ENCODE results near the gene TEX2. TPM values are rescaled to one million over a fixed set of nuclear protein-coding genes. Genes with fewer than 3 reads are reported as not detected.

TEX2 gene
- total and polyA plus RNA-seq, 9 of the 15 experiments (the other 6 are each of a cell fraction or from before 2014, with no cell fraction given) = 4.1 to 27.6 (median 19.3) TPM

DNA sequence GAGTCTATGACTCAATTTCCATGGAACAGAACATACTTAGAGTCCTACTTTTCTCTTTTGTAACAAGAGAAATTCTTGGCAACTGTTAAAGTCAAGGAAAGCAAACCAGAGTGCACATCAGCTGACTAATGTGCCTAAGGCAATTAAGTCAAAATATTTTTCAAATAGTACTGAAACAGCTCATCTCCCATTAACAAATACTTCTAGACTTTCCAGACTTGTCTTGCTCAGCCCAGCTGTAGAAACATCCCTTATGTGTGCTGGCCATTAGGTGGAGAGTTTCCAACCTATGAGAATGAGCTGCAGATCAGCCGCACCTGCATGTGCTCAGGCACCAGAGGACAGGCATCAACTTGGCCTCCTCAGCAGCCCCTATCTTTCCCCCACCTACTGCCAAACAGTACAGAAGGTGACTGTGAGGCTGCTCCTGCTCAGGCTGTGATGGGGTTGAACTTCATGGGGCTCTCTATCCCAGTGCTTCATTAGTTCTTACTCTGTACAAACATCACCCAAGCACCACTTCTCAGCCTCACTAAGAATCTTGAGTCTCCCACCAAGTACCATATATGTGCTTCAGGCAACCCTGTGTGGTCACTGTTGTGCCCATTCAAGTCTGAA lies 32.2 kb downstream of the TEX2 start:
- Histone ChIP-seq H3K27me3 (ENCODE audit: control insufficient read depth in 2 of 2, insufficient read depth in 2 of 2, low read length in 2 of 2) (no peaks in the 10 kb centered on the region), H3K27ac (ENCODE audit: extremely low read depth, low read depth, low read length) (0 out of 3 replicates have a peak overlapping the region, but pooled peaks have one; percentile 27), H3K9ac (ENCODE audit: insufficient read depth in 1 of 2, low read depth in 2 of 2, low read length in 2 of 2) (peak overlapping the region in 1 of 2 experiments; percentile 32; a peak in 1 of 4 replicates), H3K36me3 (ENCODE audit: control insufficient read depth, insufficient read depth, low read length) (peaks cover 7% of the 10 kb centered on the region; the same call in 2 of the 3 replicates), H3K4me1 (replicated peaks in 1 of 2; ENCODE audit: control insufficient read depth in 2 of 2, insufficient read depth in 2 of 2, low read length in 2 of 2) (peaks cover 11 to 33% of the 10 kb centered on the region in 2 experiments; a peak in 4 of 5 replicates), H3K9me3 (replicated peaks; ENCODE audit: control insufficient read depth, insufficient read depth, low read depth, low read length) (no peaks in the 10 kb centered on the region), H4K20me1 (replicated peaks; ENCODE audit: control insufficient read depth, insufficient read depth, low read length) (peaks cover 17% of the 10 kb centered on the region), H3K4me3 (no peak overlapping the region), H3K79me2 (ENCODE audit: control insufficient read depth, insufficient read depth, low read length) (peaks cover 86% of the 10 kb centered on the region), H2AFZ (ENCODE audit: low read depth, low read length) (no peak overlapping the region), H3K9me1 (ENCODE audit: control insufficient read depth, insufficient read depth, low read length) (no peaks in the 10 kb centered on the region), H3K4me2 (ENCODE audit: insufficient read depth, low read length) (peak overlapping the region; percentile 65)
- ChIA-PET CTCF (ENCODE audit: low intra/inter-chr PET ratio) (no interaction called here), POLR2A (interaction anchor here (1.2 to 3.2 kb wide), 6 partner anchors 10 to 226 kb away, joined by 3 to 17 read pairs (median 5); no protein-coding TSS in a partner anchor)
- in situ Hi-C loops (cut with MboI) = no loop called here
- ATAC-seq = peak; percentile 63
- intact Hi-C loops (cut with micrococcal nuclease) = no loop called here
- no TSS peak for BruUV-seq (replicated peaks)
- 44% methylated on average over 1 of the region's 1 CpG for WGBS (ENCODE audit: insufficient coverage, low coverage, missing lambda C conversion rate)
- no peak for FAIRE-seq
- no peak for DNase-seq (ENCODE audit: extremely low read depth in 1 of 4, low spot score in 3 of 4)
- TF ChIP-seq TARDBP (IDR thresholded peaks at IDR 0.05) = no peak
- TF ChIP-seq SNRNP70 (optimal IDR thresholded peaks at IDR 0.05; ENCODE audit: low read depth, low read length) = no peak
- TF ChIP-seq ZBTB1 (CRISPR knock-in tag; IDR thresholded peaks at IDR 0.05; ENCODE audit: borderline replicate concordance, low read depth) = no peak
- TF ChIP-seq, protein P1, sequence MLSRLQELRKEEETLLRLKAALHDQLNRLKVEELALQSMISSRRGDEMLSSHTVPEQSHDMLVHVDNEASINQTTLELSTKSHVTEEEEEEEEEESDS (CRISPR knock-in tag; IDR thresholded peaks at IDR 0.05) = no peak
- no peak for TF ChIP-seq RFX5 (IDR thresholded peaks at IDR 0.05; ENCODE audit: low read depth, low read length)
- TF ChIP-seq MEF2D (tag; conservative IDR thresholded peaks at IDR 0.05; ENCODE audit: low read depth) = no peak
- no peak for TF ChIP-seq BCL6 (CRISPR knock-in tag; IDR thresholded peaks at IDR 0.05)
- TF ChIP-seq, protein P2, sequence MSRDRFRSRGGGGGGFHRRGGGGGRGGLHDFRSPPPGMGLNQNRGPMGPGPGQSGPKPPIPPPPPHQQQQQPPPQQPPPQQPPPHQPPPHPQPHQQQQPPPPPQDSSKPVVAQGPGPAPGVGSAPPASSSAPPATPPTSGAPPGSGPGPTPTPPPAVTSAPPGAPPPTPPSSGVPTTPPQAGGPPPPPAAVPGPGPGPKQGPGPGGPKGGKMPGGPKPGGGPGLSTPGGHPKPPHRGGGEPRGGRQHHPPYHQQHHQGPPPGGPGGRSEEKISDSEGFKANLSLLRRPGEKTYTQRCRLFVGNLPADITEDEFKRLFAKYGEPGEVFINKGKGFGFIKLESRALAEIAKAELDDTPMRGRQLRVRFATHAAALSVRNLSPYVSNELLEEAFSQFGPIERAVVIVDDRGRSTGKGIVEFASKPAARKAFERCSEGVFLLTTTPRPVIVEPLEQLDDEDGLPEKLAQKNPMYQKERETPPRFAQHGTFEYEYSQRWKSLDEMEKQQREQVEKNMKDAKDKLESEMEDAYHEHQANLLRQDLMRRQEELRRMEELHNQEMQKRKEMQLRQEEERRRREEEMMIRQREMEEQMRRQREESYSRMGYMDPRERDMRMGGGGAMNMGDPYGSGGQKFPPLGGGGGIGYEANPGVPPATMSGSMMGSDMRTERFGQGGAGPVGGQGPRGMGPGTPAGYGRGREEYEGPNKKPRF (IDR thresholded peaks at IDR 0.05; ENCODE audit: low read depth, low read length) = no peak
- TF ChIP-seq TRIM24 (IDR thresholded peaks at IDR 0.05) = no peak
- TF ChIP-seq RFX1 (IDR thresholded peaks at IDR 0.05) = no peak
- TF ChIP-seq, protein P3, sequence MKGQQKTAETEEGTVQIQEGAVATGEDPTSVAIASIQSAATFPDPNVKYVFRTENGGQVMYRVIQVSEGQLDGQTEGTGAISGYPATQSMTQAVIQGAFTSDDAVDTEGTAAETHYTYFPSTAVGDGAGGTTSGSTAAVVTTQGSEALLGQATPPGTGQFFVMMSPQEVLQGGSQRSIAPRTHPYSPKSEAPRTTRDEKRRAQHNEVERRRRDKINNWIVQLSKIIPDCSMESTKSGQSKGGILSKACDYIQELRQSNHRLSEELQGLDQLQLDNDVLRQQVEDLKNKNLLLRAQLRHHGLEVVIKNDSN (CRISPR knock-in tag; IDR thresholded peaks at IDR 0.05) = no peak
- no peak for TF ChIP-seq CBFB (CRISPR knock-in tag; IDR thresholded peaks at IDR 0.05)
- TF ChIP-seq, protein P4, sequence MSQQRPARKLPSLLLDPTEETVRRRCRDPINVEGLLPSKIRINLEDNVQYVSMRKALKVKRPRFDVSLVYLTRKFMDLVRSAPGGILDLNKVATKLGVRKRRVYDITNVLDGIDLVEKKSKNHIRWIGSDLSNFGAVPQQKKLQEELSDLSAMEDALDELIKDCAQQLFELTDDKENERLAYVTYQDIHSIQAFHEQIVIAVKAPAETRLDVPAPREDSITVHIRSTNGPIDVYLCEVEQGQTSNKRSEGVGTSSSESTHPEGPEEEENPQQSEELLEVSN (IDR thresholded peaks at IDR 0.05; ENCODE audit: borderline replicate concordance in 1 of 2, extremely low read depth in 1 of 2, insufficient read depth in 1 of 2, insufficient read length in 1 of 2, low read depth in 1 of 2, low read length in 1 of 2, poor library complexity in 1 of 2, severe bottlenecking in 1 of 2) = no peak
- TF ChIP-seq ETS2 (tag; IDR thresholded peaks at IDR 0.05; ENCODE audit: borderline replicate concordance, poor library complexity, severe bottlenecking) = no peak
- no peak for TF ChIP-seq ZNF146 (CRISPR knock-in tag; IDR thresholded peaks at IDR 0.05; ENCODE audit: unreplicated experiment)
- no peak for TF ChIP-seq EGR1 (conservative IDR thresholded peaks at IDR 0.05)
